Trophoblast cell (in vitro differentiated cells and primary cell): ENCODE results near the gene DSCAM.
A peak's percentile ranks its signal among the peaks of the same experiment; 100 is the strongest.

Experiments
- DNase-seq, 2 donors: peaks; one replicate each; pipeline ENCODE4 v3.0.0-alpha.2; 2016
- H2AFZ ChIP-seq: 2 replicates; pipeline ENCODE4 v1.6.1; 2013; ENCODE audit warnings: low read length, moderate library complexity, mild to moderate bottlenecking; ENCODE audit not compliant: insufficient read depth, poor library complexity
- H2AK5ac ChIP-seq: 2 replicates; pipeline ENCODE4 v1.6.1; 2013; ENCODE audit warnings: mild to moderate bottlenecking, low read length
- H2BK120ac ChIP-seq: 2 replicates; pipeline ENCODE4 v1.6.1; 2013; ENCODE audit warnings: low read length, mild to moderate bottlenecking, moderate library complexity; ENCODE audit not compliant: insufficient read depth, poor library complexity
- H2BK12ac ChIP-seq: 2 replicates; pipeline ENCODE4 v1.6.1; 2013; ENCODE audit warnings: mild to moderate bottlenecking, low read length, moderate library complexity
- H2BK5ac ChIP-seq: 2 replicates; pipeline ENCODE4 v1.6.1; 2013; ENCODE audit warnings: low read length, low read depth, moderate library complexity, mild to moderate bottlenecking; ENCODE audit not compliant: poor library complexity
- H3K14ac ChIP-seq: 2 replicates; pipeline ENCODE4 v1.6.1; 2013; ENCODE audit warnings: mild to moderate bottlenecking, low read length
- H3K18ac ChIP-seq: 2 replicates; pipeline ENCODE4 v1.6.1; 2013; ENCODE audit warnings: mild to moderate bottlenecking, low read length
- H3K23ac ChIP-seq: 2 replicates; pipeline ENCODE4 v1.6.1; 2013; ENCODE audit warnings: low read length
- H3K27ac ChIP-seq: 2 replicates; pipeline ENCODE4 v1.5.1; 2013; ENCODE audit warnings: low read depth, mild to moderate bottlenecking, inconsistent platforms, low read length, moderate library complexity
- H3K27me3 ChIP-seq: 2 replicates; pipeline ENCODE4 v1.6.1; 2013; ENCODE audit warnings: inconsistent platforms, mild to moderate bottlenecking, low read length, moderate library complexity; ENCODE audit not compliant: insufficient read depth
- H3K36me3 ChIP-seq, 2 experiments: 1 replicate in 1 of 2; 2 replicates in 1 of 2; pipeline ENCODE4 v1.6.1; 2013; ENCODE audit warnings: low read length in 2 of 2, mild to moderate bottlenecking in 2 of 2, moderate library complexity in 1 of 2; ENCODE audit not compliant: insufficient read depth in 2 of 2, control insufficient read depth in 1 of 2
- H3K4ac ChIP-seq: 2 replicates; pipeline ENCODE4 v1.6.1; 2013; ENCODE audit warnings: low read depth, mild to moderate bottlenecking, low read length, moderate library complexity
- H3K4me1 ChIP-seq, 2 experiments: 1 replicate in 1 of 2; 2 replicates in 1 of 2; pipeline ENCODE4 v1.6.1; 2013; ENCODE audit warnings: low read length in 2 of 2, mild to moderate bottlenecking in 2 of 2, moderate library complexity in 1 of 2; ENCODE audit not compliant: insufficient read depth in 2 of 2, control insufficient read depth in 1 of 2
- H3K4me2 ChIP-seq: 2 replicates; pipeline ENCODE4 v1.6.1; 2013; ENCODE audit warnings: inconsistent platforms, mild to moderate bottlenecking, low read length, moderate library complexity
- H3K4me3 ChIP-seq: 2 replicates; pipeline ENCODE4 v1.5.1; 2013; ENCODE audit warnings: mild to moderate bottlenecking, low read depth, low read length, inconsistent platforms
- H3K79me1 ChIP-seq: one replicate; pipeline ENCODE4 v1.6.1; 2013; ENCODE audit warnings: low read length
- H3K79me2 ChIP-seq: 2 replicates; pipeline ENCODE4 v1.6.1; 2013; ENCODE audit warnings: low read length, mild to moderate bottlenecking; ENCODE audit not compliant: control insufficient read depth, insufficient read depth, poor library complexity
- H3K9ac ChIP-seq: 2 replicates; pipeline ENCODE4 v1.6.1; 2013; ENCODE audit warnings: mild to moderate bottlenecking, low read length
- H3K9me3 ChIP-seq: 2 replicates; pipeline ENCODE4 v1.6.1; 2013; ENCODE audit warnings: low read depth, mild to moderate bottlenecking, control low read depth, inconsistent platforms, low read length; ENCODE audit not compliant: insufficient read depth
- H4K12ac ChIP-seq: 2 replicates; pipeline ENCODE4 v1.6.1; 2013; ENCODE audit warnings: low read depth, mild to moderate bottlenecking, low read length, moderate library complexity
- H4K8ac ChIP-seq: 2 replicates; pipeline ENCODE4 v1.6.1; 2013; ENCODE audit warnings: low read depth, mild to moderate bottlenecking, low read length, moderate library complexity
- H4K91ac ChIP-seq: one replicate; pipeline ENCODE4 v1.6.1; 2013; ENCODE audit warnings: low read depth, mild to moderate bottlenecking, low read length, moderate library complexity
- WGBS: extraction: QIAGEN DNeasy Blood & Tissue Kit; methylation state at CpG from one replicate; pipeline ENCODE4 v1.1.7; 2013; ENCODE audit warnings: missing lambda C conversion rate; ENCODE audit not compliant: insufficient read length, insufficient coverage; ENCODE audit errors: extremely low coverage; 5-methylcytosine and 5-hydroxymethylcytosine counted together

The DSCAM gene

GRCh38 chr21:40020651-40021050 is 826.3 kb downstream of the DSCAM start:
- H3K36me3 ChIP-seq: no peaks in the 10 kb centered on the region
- no peak overlapping the region for H3K9ac ChIP-seq
- H2AFZ ChIP-seq: no peak overlapping the region
- no peak overlapping the region for H4K91ac ChIP-seq
- no CpG with 5 or more reads among the region's 3 CpGs for WGBS
- peak overlapping the region; percentile 30 for H3K4me3 ChIP-seq
- DNase-seq: no peak
- H2BK12ac ChIP-seq: no peak overlapping the region
- H4K8ac ChIP-seq: no peak overlapping the region
- H3K4me1 ChIP-seq: no peaks in the 10 kb centered on the region
- H3K4ac ChIP-seq: no peak overlapping the region
- H3K27me3 ChIP-seq: no peaks in the 10 kb centered on the region
- no peak overlapping the region for H4K12ac ChIP-seq
- H3K79me1 ChIP-seq: no peaks in the 10 kb centered on the region
- H3K14ac ChIP-seq: no peak overlapping the region
- H3K4me2 ChIP-seq: no peak overlapping the region
- H3K27ac ChIP-seq: no peak overlapping the region
- no peaks in the 10 kb centered on the region for H3K79me2 ChIP-seq
- no peak overlapping the region for H2AK5ac ChIP-seq
- H3K9me3 ChIP-seq: peaks cover 5% of the 10 kb centered on the region
- no peak overlapping the region for H2BK5ac ChIP-seq
- H3K18ac ChIP-seq: no peak overlapping the region
- H2BK120ac ChIP-seq: no peak overlapping the region
- no peak overlapping the region for H3K23ac ChIP-seq

- Histone ChIP-seq H4K8ac (no peak overlapping the region), H3K27me3 (no peaks in the 10 kb centered on the region), H2AFZ (no peak overlapping the region), H3K14ac (no peak overlapping the region), H3K36me3 (no peaks in the 10 kb centered on the region), H2BK5ac (no peak overlapping the region), H3K4me2 (no peak overlapping the region), H3K4me3 (no peak overlapping the region), H4K91ac (no peak overlapping the region), H3K79me1 (no peaks in the 10 kb centered on the region), H3K79me2 (no peaks in the 10 kb centered on the region), H2AK5ac (no peak overlapping the region), H3K9me3 (peaks cover 7% of the 10 kb centered on the region), H3K18ac (no peak overlapping the region), H3K4ac (no peak overlapping the region), H4K12ac (no peak overlapping the region), H3K9ac (no peak overlapping the region), H3K4me1 (no peaks in the 10 kb centered on the region), H3K23ac (no peak overlapping the region), H2BK120ac (no peak overlapping the region), H2BK12ac (no peak overlapping the region), H3K27ac (no peak overlapping the region)
- no CpG with 5 or more reads among the region's 3 CpGs for WGBS
- no peak for DNase-seq
Observed at GRCh38 chr21:40018871-40019475, 828.0 kb downstream of the DSCAM start.

- Histone ChIP-seq H4K8ac (no peak overlapping the region), H3K9me3 (peaks cover 10% of the 10 kb centered on the region)
Observed at GRCh38 chr21:40016667-40017066, 830.3 kb downstream of the DSCAM start.

GRCh38 chr21:40016234-40016633 is 830.7 kb downstream of the DSCAM start:
- H4K91ac ChIP-seq: no peak overlapping the region
- H2AFZ ChIP-seq: no peak overlapping the region
- H4K12ac ChIP-seq: no peak overlapping the region
- H3K4me2 ChIP-seq: no peak overlapping the region
- no peaks in the 10 kb centered on the region for H3K4me1 ChIP-seq
- no peaks in the 10 kb centered on the region for H3K79me1 ChIP-seq
- no peak overlapping the region for H2BK12ac ChIP-seq
- WGBS: no CpG with 5 or more reads among the region's 3 CpGs
- H2BK120ac ChIP-seq: no peak overlapping the region
- H3K27me3 ChIP-seq: no peaks in the 10 kb centered on the region
- H3K18ac ChIP-seq: no peak overlapping the region
- no peak overlapping the region for H3K27ac ChIP-seq
- no peak overlapping the region for H3K9ac ChIP-seq
- no peak overlapping the region for H3K14ac ChIP-seq
- H2AK5ac ChIP-seq: no peak overlapping the region
- no peaks in the 10 kb centered on the region for H3K79me2 ChIP-seq
- no peak overlapping the region for H3K23ac ChIP-seq
- H4K8ac ChIP-seq: no peak overlapping the region
- no peak overlapping the region for H2BK5ac ChIP-seq
- H3K4ac ChIP-seq: no peak overlapping the region
- DNase-seq: peak in 1 of 2 donors; percentile 6
- peaks cover 10% of the 10 kb centered on the region for H3K9me3 ChIP-seq
- no peaks in the 10 kb centered on the region for H3K36me3 ChIP-seq
- no peak overlapping the region for H3K4me3 ChIP-seq

More at GRCh38 chr21:40016667-40017066, 830.3 kb downstream of the DSCAM start:
- no peak overlapping the region for H4K91ac ChIP-seq
- H3K79me2 ChIP-seq: no peaks in the 10 kb centered on the region
- H3K14ac ChIP-seq: no peak overlapping the region
- DNase-seq: no peak
- no CpG with 5 or more reads among the region's 8 CpGs for WGBS
- no peaks in the 10 kb centered on the region for H3K36me3 ChIP-seq
- no peak overlapping the region for H3K4ac ChIP-seq
- no peaks in the 10 kb centered on the region for H3K79me1 ChIP-seq
- H3K9ac ChIP-seq: no peak overlapping the region
- no peak overlapping the region for H2BK5ac ChIP-seq
- H3K18ac ChIP-seq: no peak overlapping the region
- no peaks in the 10 kb centered on the region for H3K4me1 ChIP-seq
- H3K23ac ChIP-seq: no peak overlapping the region
- no peak overlapping the region for H4K12ac ChIP-seq
- H2BK120ac ChIP-seq: no peak overlapping the region
- no peak overlapping the region for H3K4me2 ChIP-seq
- H3K27ac ChIP-seq: no peak overlapping the region
- H2AFZ ChIP-seq: no peak overlapping the region
- H3K27me3 ChIP-seq: no peaks in the 10 kb centered on the region
- H2BK12ac ChIP-seq: no peak overlapping the region
- H3K4me3 ChIP-seq: no peak overlapping the region
- H2AK5ac ChIP-seq: no peak overlapping the region
